Measurements from ENCODE around the gene SOD3. TPM values are rescaled to one million over a fixed set of nuclear protein-coding genes. Genes with fewer than 3 reads are reported as not detected.

SOD3 gene
- total RNA-seq, 1 experiment from 2014 or later = 1.0 TPM

DNA sequence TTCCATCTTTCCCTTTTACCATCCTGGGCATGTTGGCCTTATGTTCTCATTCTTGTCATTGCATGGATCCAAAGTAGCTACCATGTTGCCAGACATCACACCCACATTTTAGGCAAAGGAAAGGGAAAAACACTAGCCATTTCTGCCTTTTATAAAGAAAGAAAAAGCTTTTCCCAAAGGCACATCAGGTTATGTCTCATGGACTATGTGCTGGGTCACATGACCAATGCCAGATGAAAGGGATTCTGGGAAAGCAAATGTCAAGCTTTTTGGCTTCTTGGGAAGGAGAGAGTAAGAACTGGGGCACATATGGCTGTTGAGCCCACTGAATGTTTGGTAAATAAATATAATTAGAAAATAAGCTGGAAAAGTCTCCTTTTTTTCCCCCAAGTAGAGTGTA, 4.3 kb upstream of the SOD3 start:
- ATAC-seq (no peak), DNase-seq (ENCODE audit: low read depth, low spot score) (no peak)
- TF ChIP-seq, protein P1, sequence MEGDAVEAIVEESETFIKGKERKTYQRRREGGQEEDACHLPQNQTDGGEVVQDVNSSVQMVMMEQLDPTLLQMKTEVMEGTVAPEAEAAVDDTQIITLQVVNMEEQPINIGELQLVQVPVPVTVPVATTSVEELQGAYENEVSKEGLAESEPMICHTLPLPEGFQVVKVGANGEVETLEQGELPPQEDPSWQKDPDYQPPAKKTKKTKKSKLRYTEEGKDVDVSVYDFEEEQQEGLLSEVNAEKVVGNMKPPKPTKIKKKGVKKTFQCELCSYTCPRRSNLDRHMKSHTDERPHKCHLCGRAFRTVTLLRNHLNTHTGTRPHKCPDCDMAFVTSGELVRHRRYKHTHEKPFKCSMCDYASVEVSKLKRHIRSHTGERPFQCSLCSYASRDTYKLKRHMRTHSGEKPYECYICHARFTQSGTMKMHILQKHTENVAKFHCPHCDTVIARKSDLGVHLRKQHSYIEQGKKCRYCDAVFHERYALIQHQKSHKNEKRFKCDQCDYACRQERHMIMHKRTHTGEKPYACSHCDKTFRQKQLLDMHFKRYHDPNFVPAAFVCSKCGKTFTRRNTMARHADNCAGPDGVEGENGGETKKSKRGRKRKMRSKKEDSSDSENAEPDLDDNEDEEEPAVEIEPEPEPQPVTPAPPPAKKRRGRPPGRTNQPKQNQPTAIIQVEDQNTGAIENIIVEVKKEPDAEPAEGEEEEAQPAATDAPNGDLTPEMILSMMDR (IDR thresholded peaks at IDR 0.05) = no peak
- TF ChIP-seq TCF7L2 (IDR thresholded peaks at IDR 0.05; ENCODE audit: low read depth, low read length) (no peak), SIN3A (IDR thresholded peaks at IDR 0.05; ENCODE audit: borderline replicate concordance, insufficient read depth, low read depth, low read length) (no peak), POLR2AphosphoS5 (IDR thresholded peaks at IDR 0.05; ENCODE audit: low read depth, low read length) (no peak)
- TF ChIP-seq, protein P2, sequence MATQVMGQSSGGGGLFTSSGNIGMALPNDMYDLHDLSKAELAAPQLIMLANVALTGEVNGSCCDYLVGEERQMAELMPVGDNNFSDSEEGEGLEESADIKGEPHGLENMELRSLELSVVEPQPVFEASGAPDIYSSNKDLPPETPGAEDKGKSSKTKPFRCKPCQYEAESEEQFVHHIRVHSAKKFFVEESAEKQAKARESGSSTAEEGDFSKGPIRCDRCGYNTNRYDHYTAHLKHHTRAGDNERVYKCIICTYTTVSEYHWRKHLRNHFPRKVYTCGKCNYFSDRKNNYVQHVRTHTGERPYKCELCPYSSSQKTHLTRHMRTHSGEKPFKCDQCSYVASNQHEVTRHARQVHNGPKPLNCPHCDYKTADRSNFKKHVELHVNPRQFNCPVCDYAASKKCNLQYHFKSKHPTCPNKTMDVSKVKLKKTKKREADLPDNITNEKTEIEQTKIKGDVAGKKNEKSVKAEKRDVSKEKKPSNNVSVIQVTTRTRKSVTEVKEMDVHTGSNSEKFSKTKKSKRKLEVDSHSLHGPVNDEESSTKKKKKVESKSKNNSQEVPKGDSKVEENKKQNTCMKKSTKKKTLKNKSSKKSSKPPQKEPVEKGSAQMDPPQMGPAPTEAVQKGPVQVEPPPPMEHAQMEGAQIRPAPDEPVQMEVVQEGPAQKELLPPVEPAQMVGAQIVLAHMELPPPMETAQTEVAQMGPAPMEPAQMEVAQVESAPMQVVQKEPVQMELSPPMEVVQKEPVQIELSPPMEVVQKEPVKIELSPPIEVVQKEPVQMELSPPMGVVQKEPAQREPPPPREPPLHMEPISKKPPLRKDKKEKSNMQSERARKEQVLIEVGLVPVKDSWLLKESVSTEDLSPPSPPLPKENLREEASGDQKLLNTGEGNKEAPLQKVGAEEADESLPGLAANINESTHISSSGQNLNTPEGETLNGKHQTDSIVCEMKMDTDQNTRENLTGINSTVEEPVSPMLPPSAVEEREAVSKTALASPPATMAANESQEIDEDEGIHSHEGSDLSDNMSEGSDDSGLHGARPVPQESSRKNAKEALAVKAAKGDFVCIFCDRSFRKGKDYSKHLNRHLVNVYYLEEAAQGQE (IDR thresholded peaks at IDR 0.05; ENCODE audit: insufficient read depth in 1 of 2, low read depth in 2 of 2, low read length in 1 of 2) = no peak
- intact Hi-C loops (cut with micrococcal nuclease; ENCODE audit: unreplicated experiment) (no loop called here), in situ Hi-C loops (cut with HindIII; ENCODE audit: low pct_unique_long_range_greater_than_20kb, low sequenced_read_pairs) (no loop called here)
- POLR2A ChIA-PET = no interaction called here
- Histone ChIP-seq H3K4me1 (ENCODE audit: control insufficient read depth, insufficient read depth, low read length) (no peaks in the 10 kb centered on the region), H3K4me3 (ENCODE audit: low read depth in 2 of 2, low read length in 2 of 2) (no peak overlapping the region), H3K36me3 (ENCODE audit: control insufficient read depth, insufficient read depth, low read length) (no peaks in the 10 kb centered on the region), H3K9me3 (ENCODE audit: control insufficient read depth, insufficient read depth, low read depth, low read length) (no peaks in the 10 kb centered on the region), H3K27ac (ENCODE audit: low read length) (no peak overlapping the region), H3K27me3 (ENCODE audit: control insufficient read depth, insufficient read depth, low read length) (no peaks in the 10 kb centered on the region)
- CTCF ChIA-PET = no interaction called here
- BruUV-seq (replicated peaks) = no TSS peak

DNA sequence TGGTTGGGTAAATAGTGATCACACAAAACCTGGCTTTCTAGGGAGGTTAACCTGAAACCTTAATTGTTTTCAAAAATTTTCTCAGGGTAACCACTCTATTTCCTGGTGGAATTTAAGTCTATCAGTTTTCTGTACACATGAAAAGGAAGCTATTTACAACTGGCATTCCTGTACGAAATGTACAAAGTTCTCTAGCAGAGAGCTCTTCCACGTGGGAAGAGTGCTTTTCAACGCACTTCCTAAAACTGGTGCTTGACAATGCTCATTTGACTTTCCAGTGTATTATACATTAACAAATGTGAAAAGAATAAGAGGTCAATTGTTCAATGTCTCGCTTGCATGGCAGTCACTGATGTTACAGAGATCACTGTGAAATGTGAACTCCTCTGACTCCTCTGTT, 2.8 kb upstream of the SOD3 start:
- TF ChIP-seq TCF7L2 (IDR thresholded peaks at IDR 0.05; ENCODE audit: low read depth, low read length) (no peak), SIN3A (IDR thresholded peaks at IDR 0.05; ENCODE audit: borderline replicate concordance, insufficient read depth, low read depth, low read length) (no peak), POLR2AphosphoS5 (IDR thresholded peaks at IDR 0.05; ENCODE audit: low read depth, low read length) (no peak)
- TF ChIP-seq, protein P1 (IDR thresholded peaks at IDR 0.05) = no peak
- TF ChIP-seq, protein P2 (IDR thresholded peaks at IDR 0.05; ENCODE audit: insufficient read depth in 1 of 2, low read depth in 2 of 2, low read length in 1 of 2) = no peak
- no peak for ATAC-seq
- no peaks in the 10 kb centered on the region for H3K9me3 ChIP-seq (ENCODE audit: control insufficient read depth, insufficient read depth, low read depth, low read length)
- in situ Hi-C loops (cut with HindIII; ENCODE audit: low pct_unique_long_range_greater_than_20kb, low sequenced_read_pairs) = no loop called here
- no peaks in the 10 kb centered on the region for H3K36me3 ChIP-seq (ENCODE audit: control insufficient read depth, insufficient read depth, low read length)
- no peak for DNase-seq (ENCODE audit: low read depth, low spot score)
- no TSS peak for BruUV-seq (replicated peaks)
- H3K27ac ChIP-seq (ENCODE audit: low read length) = no peak overlapping the region
- CTCF ChIA-PET = no interaction called here
- no peaks in the 10 kb centered on the region for H3K27me3 ChIP-seq (ENCODE audit: control insufficient read depth, insufficient read depth, low read length)
- intact Hi-C loops (cut with micrococcal nuclease; ENCODE audit: unreplicated experiment) = no loop called here
- POLR2A ChIA-PET = interaction anchor here (0.7 kb wide), 1 partner anchor 10 kb away, joined by 4 read pairs; no protein-coding TSS in a partner anchor
- H3K4me3 ChIP-seq (ENCODE audit: low read depth in 2 of 2, low read length in 2 of 2) = no peak overlapping the region
- no peaks in the 10 kb centered on the region for H3K4me1 ChIP-seq (ENCODE audit: control insufficient read depth, insufficient read depth, low read length)

Measured in Panc1 (cell line).